Right kidney (tissue), 1 donor: ENCODE measurements around the gene PLPP6.

Source experiments
- DNase-seq: peaks from one replicate; pipeline ENCODE4 v3.0.0-alpha.2; 2016

Gene PLPP6

DNA sequence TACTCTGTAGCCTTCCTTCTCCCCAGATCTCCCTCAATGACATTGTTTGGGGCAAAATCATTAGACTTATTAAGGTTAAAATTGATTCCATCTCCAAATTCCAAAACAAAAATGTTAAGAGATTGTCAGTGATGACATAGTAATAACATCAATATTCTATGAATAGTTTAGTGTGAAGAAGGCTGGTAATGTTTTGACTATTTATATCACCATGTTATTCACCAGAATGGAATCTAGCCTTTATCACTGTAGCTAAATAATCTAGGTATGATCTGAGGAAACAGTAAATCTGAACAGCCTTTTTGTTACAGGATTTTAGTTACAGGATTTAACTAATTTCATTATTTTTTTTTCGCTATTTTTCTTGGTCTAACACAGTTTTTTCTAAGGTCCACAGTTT, 929 bp upstream of the PLPP6 start:
- DNase-seq = no peak

DNA sequence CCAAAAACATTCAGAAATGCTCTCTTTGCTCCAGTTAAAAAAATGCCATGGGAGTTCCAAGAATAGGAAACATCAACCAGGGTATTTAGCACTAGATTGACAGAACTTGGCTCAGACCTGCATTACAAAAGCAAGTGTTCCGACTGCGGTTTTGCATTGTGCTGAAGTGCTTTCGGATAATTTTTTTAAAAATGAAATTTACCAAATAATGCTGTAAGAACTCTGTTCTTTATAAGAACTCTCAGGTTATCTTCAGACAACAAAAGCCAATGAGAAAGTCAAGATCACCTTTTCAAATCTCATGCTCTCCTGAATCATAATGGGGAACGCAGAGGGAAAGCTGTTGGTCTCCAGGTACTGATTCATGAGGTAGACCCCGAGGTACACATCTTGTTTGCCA, 483 bp upstream of the PLPP6 start:
- no peak for DNase-seq

DNA sequence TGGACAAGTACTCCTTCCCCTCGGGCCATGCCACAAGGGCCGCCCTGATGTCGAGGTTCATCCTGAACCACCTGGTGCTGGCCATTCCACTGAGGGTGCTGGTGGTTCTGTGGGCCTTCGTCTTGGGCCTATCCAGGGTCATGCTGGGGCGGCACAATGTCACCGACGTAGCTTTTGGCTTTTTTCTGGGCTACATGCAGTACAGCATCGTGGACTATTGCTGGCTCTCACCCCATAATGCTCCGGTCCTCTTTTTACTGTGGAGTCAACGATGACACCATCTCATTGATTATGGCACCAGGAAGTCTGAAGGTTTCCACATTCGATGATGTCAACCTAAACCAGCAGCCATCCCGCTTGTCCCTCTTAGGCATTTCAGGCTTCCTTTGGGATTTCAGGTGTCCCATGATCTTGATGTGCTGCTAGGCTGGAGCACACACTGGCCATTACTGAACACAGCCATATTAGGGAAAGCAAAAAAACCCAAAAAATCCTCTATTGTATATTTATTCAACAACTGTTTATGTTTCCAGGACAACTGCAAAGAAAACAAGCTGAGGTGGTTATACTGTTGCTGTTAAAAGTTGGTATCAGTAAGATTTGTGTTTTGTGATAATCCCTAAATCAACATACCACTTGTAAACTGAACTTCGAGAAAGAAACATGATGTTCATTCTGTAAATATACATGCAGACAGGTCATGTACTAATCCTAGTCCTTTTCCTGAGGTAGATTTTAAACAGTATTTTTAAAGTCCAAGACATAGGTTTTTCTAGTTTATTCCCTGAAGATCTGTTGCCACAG, 1.1 kb downstream of the PLPP6 start:
- DNase-seq = no peak

DNA sequence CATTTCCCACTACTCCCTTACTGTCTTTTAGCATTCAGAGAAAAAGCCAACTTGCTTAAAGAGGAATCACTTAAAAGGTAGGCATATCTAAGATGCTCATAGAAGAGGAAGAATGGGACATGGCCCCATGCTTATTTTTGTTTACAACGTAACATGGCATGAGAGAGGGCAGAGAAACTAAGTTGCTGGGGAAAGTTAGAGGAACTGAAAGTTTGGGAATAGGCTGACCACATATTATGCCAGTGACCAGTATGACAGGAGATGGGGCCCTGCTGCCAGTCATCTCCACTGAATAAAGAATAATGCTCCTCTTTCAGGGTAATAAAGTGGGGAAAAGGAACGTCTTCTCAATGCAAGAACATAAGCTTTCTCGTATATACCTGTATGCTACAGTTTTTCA, 1.9 kb downstream of the PLPP6 start:
- no peak for DNase-seq

DNA sequence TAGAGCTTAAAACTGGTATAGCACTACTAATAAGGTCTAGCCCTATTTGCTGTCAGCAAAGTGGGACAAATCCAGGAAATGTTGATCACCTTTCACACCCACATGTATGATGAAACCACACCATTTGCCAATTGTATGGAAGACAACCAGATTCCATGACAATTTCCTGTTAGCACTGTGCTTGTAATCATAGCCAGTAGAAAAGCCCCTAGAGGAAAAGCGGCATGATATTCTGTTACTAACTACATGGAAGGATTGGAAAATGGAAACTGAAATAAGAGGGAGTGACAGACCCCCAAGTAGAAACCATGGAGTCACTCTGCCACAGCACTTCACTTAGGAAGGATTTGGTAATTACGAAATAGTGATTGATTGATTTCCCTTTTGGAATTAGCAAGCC, 3.3 kb downstream of the PLPP6 start:
- DNase-seq = no peak

DNA sequence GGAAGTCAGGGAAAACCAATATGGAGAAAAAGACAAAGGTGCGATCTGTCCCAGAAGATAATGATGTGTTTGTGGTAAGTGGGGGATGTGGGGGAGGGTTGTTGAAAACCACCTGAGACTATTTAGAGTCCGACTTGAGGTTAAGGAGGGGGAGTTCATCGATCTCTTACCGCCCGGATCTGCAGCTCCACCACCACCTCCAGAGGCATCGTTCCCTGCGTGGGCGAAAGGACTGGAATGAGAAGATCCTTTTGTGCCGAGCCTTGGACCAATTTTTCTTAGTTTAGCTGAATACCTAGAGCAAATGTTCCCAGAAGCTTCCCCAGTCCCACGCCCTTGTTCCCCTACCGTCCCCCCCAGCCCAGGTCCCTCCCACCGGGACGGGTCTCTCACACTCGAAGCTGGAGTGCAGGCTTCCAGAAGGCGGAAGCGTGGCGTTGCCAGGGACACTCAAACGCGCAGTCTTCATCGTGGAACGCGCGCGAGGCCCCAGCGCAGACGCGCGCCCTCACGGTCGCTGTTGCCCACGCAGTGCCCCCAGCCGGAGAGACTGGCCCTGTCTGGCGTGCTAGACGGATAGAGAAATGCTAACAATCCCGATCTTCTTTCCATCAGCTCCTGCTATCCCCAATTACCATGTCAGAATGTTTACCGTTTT, 4.1 kb downstream of the PLPP6 start, which contains the start of gene SPATA6L:
Gene SPATA6L (minus strand): TSS at position 439 of the 658 bp plus-strand sequence. CDS start 230 bp downstream, at position 209.
- peak; percentile 70 for DNase-seq

DNA sequence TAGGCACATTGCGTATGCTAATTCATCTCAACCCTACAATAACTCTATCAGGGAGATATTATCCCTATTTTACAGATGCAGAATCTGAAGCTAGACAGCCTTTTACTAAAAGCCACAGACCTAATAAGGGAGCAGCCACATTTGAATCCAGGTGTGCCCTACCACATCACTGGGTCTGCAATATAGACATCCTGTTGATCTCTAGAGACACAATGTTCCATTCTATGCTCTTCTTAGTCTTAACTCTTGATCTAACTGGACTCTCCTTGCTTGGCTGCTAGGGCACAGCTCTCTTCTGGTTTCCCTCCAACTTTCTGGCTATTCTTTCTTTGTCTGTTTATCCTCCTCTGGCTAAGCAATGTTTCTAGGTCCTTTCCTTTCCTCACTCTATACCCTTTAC, 5.6 kb downstream of the PLPP6 start:
- DNase-seq = no peak

DNA sequence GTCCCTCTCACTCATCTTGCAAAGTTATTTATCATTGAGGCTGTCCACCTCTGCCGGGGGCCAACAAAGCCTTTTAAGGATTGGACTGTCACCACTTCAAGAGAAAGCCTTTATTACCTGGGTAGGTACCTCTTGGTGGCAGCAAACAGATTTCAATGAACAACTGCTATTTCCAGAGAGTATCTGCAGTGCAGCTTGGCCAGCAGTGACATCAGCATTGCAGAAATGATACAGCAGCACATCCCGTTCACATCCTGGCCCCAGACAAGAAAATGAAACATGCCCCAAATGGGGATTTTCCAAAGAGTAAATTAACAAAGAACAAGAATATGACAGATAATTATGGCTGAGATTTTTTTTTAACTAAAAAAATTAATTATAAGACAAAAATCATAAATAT, 6.5 kb downstream of the PLPP6 start:
- DNase-seq = no peak

DNA sequence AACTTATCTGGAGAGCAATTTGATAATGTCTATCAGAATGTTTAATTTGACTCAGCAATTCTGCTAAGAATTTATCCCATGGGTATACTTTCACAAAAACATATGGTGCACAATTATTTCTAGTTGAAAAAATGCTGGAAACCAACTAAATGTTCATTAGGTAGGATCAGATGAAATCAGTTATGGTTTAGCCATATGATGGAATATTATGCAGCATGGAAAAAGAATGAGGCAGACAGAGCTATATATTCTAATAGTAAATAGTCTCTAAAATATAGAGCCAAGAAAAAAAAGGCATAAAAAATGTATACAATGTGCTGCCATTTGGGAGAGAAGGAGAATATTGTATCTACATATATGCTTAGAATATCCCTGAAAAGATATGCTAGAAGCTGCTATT, 7.8 kb downstream of the PLPP6 start:
- no peak for DNase-seq

DNA sequence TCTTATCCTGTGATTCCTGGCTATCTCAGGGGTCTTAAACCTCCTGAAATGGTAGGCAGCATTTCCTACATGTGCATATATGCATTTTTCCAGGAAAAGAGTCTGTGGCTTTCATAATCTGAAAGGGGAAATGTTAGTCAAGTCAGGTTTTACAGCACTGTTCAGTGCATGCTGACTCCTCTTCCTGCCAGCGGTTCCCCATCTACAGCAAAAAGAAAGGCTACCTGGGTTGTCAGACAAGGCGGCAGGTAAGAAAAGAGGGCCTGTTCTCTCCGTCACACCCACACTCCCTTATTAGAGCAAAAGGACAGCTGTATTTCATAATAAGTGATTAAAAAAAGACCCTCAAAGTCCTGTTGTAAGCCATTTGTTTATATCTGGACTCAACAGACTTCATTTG, 8.5 kb downstream of the PLPP6 start:
- DNase-seq = no peak

DNA sequence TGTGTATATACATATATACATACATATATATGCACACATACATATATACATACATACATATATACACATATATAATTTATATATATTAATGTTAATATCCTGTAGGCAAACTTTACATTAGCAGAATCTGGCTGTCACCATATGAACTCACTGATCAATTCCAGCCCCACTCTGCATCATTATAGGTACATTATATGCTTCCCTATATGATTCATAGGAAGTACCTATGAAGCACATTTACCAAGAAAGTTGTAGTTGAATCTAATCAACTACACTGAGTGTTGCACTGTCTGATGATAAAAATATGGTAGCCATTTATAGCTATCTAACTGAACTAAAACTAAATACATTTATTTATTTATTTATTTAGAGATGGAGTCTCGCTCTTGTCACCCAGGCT, 9.6 kb downstream of the PLPP6 start:
- no peak for DNase-seq

DNA sequence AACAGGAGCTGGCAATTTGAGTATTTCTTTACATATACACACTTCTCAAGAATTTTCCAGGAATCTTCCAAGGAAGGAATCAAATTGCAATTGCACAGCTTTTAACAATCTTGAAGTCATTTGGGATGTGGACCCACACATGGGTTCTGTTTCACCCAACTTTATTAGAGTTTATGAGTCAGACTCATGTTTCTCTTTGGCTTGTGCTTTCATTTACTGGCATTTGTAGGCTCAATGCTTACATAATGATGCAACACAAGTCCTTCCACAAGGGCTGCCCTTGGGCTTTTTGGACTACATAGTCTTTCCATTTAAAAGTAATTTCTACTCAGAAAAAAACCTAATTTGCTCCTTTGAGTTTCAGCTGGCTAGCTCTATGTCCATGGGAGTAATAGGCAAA, 12.7 kb downstream of the PLPP6 start:
- DNase-seq = no peak

DNA sequence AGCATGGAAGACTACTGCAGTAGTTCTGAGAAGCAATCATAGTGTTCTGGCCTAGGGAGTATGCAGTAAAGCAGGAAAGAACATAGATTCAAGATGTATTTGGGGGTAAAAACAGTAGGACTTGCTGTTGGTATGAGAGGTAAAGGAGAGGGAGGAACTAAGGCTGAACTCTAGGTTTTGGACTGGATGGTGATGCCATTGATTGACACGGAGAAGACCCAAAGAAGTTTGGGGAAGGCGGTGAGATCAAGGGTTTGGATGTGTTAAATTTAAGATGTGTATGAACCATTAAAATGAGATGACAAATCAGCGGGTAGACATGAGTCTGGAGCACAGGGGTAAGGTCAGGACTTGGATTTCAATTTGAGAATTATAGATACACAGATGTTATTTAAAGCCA, 15.3 kb downstream of the PLPP6 start:
- no peak for DNase-seq

DNA sequence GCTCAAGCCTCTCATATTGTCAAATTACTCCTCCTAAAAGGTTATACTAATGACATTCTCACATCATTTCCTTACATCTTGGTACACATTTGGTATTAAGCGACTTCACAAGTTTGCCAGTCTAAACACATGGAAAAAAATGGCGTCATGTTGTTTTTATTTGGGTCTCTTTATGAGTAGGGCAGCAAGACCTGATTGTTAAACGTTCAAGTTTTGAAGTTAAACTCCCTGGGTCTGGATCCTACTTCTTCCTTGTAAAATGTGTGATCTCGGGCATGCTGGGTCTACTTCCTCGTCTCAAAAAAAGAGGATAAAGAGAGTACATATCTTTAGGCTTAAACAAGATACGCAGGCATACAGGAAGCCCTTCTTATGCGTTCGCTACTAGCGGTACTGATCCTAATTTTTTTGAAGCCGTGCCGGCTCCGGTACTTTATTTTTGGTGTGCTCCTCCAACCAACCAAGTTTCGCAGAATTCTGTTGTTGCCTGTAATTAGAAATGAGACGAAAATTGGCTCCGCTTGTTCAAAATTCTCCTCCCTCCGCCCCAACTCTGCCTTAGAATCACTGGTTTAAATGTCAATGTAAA, 16.7 kb downstream of the PLPP6 start:
- DNase-seq = peak; percentile 80

DNA sequence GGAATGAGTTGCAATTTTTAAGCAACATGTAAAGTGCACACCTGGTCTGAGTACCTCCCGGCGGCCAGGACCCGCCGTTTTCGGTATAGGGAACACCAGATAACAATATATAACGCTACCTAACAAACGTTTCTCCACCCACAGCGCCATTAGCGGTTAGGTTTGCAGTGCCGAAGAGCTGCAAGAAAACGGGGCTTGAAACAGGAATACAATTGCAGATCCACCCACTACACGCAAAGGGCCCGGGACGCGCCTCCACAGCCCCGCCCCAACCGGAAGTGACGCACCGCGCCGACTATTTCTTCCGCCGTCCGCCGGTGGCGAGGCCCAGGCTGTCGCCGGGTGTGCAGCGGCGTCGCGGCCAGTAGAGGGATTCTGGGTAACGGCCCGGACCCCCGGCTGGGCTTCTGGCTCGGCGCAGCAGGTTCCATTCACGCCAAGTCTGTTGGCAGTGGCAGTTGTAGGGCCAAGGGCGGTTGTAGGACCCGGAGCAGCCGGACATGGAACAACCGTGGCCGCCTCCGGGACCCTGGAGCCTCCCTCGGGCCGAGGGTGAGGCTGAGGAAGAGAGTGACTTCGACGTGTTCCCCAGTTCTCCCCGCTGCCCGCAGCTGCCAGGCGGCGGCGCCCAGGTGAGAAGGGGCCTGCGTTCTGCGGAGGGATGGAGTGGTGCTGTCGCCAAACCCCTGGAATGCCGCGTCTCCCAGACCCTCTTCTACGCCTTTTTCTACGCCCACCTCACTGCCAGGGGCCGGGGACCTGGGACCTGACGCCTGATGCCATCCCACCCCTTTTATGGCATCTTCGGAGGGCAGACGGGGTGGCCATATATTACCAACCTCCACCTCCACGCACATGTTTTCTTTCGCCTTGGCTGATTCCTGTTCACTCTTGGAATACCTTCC, 17.4 kb downstream of the PLPP6 start, which contains the start of gene CDC37L1:
Gene CDC37L1 (plus strand): TSS at position 302 of the 905 bp plus-strand sequence. CDS start 199 bp downstream, at position 501.
- DNase-seq = peak; percentile 94

DNA sequence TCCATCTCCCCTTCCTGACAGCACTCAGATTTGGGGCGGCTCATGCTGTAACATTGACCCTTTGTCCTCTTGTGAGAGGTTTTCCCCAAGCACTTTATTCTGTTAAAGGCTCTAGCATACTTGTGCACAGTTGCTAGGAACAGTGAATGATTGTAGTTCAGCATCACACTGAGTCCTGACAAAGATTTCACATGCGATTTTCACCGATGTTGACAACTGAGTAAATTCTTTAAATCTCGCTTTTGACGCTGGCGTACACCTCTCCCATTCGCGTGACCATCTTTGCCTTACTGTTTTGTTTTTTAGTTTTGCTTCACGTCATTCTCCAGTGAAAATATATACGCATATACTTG, 18.1 kb downstream of the PLPP6 start:
- DNase-seq = no peak

DNA sequence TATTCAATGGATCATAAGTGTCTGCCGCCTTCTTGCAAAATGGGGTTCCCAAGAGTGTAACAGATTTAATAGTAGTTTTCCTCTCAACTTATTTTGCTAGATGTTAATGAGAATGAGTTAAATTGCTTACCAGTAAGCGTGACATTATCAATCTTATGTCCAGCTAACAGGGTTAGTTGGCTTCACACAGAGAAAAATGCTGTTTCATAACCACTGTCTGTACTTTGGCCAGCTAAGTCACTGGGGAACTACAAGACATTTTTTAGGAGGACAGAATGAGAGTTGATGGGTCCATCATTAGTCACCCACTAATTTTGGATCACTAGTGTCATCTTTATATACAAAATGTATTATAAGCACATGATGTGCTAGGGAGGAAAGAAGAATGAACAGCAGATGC, 18.7 kb downstream of the PLPP6 start:
- no peak for DNase-seq

DNA sequence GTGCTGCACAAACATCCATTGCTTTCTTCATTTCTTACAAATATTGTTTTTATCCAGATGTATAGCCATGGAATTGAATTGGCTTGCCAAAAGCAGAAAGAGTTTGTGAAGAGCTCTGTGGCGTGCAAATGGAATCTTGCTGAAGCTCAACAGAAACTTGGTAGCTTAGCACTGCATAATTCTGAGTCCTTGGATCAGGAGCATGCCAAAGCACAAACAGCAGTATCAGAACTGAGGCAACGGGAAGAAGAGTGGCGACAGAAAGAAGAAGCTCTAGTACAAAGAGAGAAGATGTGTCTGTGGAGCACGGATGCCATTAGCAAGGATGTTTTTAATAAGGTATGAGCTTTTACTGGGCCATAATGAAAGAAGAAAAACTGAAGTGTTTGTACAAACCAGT, 22.7 kb downstream of the PLPP6 start:
- no peak for DNase-seq

DNA sequence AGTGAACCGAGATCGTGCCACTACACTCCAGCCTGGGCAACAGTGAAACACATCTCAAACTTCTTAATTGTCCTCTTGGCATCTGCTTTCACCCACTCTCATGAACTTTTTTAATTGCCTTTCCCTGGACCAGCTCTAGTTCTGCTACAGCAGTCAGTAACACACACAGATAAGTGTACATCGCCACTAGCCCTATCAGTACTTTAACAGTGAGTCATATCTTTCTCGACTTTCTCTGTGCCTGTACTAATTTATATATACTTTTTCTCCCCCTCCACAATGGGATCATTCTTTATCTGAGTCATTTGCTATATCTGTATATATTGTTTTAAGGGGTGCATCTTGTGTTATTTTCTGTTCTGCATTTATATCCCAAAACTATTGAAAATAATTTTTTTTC, 24.0 kb downstream of the PLPP6 start:
- no peak for DNase-seq

DNA sequence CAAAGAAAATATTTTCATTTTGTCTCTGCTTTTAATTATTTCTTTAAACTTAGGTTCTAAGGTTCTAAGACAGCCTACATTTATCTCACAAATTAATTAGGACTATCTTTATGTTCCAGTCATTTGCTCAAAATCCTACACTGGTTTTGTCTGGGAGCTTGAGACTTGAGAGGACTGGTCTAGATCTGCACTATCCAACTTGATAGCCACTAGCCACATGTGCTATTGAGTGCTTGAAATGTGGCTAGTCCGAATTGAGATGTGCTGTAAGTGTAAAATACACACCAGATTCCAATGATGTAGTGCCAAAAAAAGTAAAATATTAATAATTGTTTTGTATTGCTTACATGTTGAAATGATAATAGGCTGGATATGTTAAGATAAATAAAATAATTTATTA, 24.5 kb downstream of the PLPP6 start:
- no peak for DNase-seq

DNA sequence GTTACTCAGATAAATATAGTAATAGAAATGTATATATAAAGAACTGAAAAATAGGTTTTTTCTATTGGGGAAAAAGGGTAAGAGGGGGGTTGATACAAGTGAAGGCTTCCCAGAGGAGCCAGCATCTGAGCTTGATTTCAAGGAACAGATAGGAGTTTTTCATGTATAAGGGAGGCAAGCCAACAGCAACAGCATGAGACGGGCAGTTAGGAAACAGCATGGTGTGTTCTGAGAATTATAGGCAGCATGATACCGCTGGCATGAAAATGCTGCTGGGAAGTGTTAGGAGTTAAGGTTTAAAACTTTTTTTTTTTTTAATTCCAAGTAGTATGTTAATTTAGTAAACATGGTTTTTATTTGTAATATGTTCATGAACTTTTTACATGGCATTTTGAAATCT, 26.9 kb downstream of the PLPP6 start:
- no peak for DNase-seq

DNA sequence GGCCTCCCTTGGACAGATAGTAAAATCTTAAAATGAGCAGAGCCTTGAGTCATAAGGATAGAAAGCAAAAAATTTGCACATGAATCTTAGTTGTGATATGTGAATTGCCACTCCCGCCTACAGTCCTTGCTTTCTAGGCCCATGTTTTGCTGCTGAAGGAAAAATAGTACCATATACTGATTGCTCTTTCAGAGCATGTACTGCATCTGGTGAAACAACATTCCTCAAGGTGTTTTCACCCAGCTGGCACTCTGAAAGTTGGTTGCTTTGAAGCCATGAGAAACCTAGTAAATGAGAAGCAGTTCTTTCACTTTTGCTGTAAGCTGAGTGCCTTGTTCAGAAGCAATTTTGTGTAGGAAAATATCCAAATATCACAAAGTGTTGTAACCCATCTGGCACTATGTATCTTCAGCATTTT, 27.6 kb downstream of the PLPP6 start:
- no peak for DNase-seq

DNA sequence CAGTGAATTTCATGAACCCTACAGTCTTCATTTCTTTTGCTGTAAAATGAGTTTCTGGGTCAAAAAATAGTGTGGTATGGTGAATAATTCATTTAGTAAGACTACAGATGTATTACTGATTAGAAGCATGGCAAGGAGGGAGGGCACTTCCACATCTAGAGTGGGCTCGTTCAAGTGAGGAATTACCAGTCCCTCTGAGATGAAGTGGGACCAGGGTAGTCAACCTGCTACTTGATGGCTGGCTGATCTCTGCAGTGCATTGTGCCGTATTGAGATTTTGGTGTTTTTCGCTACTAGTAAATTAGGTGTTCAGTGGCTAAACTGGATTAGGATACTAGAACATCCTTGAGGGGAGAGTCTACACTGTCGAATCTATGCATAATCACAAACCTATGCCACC, 28.1 kb downstream of the PLPP6 start:
- DNase-seq = no peak
